Measurements from ENCODE around the gene TGFB1I1. TPM values are rescaled to one million over a fixed set of nuclear protein-coding genes. Genes with fewer than 3 reads are reported as not detected.

The TGFB1I1 gene
- total and polyA plus RNA-seq, 2 of the 13 experiments (the other 11 are each of a cell fraction or from before 2014, with no cell fraction given) = 0.80 to 2.9 TPM

- TF ChIP-seq ARNT (IDR thresholded peaks at IDR 0.05) = no peak
- TF ChIP-seq HNF4A (CRISPR knock-in tag; IDR thresholded peaks at IDR 0.05) = peak; percentile 26; the same call in 1 of the 2 replicates
- no peak for TF ChIP-seq ZBTB1 (CRISPR knock-in tag; IDR thresholded peaks at IDR 0.05; ENCODE audit: borderline replicate concordance)
- TF ChIP-seq TFAP4 (IDR thresholded peaks at IDR 0.05; ENCODE audit: borderline replicate concordance, low read depth) = 0 out of 2 replicates have a peak, but pooled peaks have one; percentile 24
- peak; percentile 88 for TF ChIP-seq ZKSCAN1 (IDR thresholded peaks at IDR 0.05; ENCODE audit: low read length)
- TF ChIP-seq ZNF18 (CRISPR knock-in tag; IDR thresholded peaks at IDR 0.05; ENCODE audit: insufficient replicate concordance) = peak; percentile 60
- TF ChIP-seq RAD21 (CRISPR knock-in tag; IDR thresholded peaks at IDR 0.05) = no peak
- TF ChIP-seq PBX2 (CRISPR knock-in tag; IDR thresholded peaks at IDR 0.05) = 0 out of 2 replicates have a peak, but pooled peaks have one; percentile 37
- Histone ChIP-seq H4K20me1 (ENCODE audit: insufficient read depth, low read length) (no peaks in the 10 kb centered on the region), H3K9ac (ENCODE audit: insufficient read depth, low read depth, low read length) (no peak overlapping the region), H3K4me1 (ENCODE audit: insufficient read depth, low read length) (peaks cover 71% of the 10 kb centered on the region), H2AFZ (ENCODE audit: low read length) (no peak overlapping the region), H3K27me3 (ENCODE audit: control insufficient read depth in 1 of 2, insufficient read depth in 2 of 2, low read length in 2 of 2) (peaks cover 0 to 11% of the 10 kb centered on the region in 2 experiments; a peak in 1 of 5 replicates), H3K79me2 (ENCODE audit: insufficient read depth, low read length) (no peaks in the 10 kb centered on the region), H3K36me3 (replicated peaks in 1 of 2; ENCODE audit: control insufficient read depth in 1 of 2, insufficient read depth in 2 of 2, low read length in 2 of 2) (no peaks in the 10 kb centered on the region), H3K9me3 (ENCODE audit: low read length) (no peaks in the 10 kb centered on the region), H3K4me3 (replicated peaks in 1 of 3; ENCODE audit: insufficient read depth in 1 of 3, low read depth in 2 of 3, low read length in 3 of 3) (no peak overlapping the region), H3K4me2 (ENCODE audit: low read depth, low read length) (no peak overlapping the region), H3K27ac (ENCODE audit: extremely low read length, insufficient read depth, low read length) (no peak overlapping the region)
- intact Hi-C loops (cut with micrococcal nuclease; ENCODE audit: unreplicated experiment) = loop anchor here (5.0 kb wide), 1 partner anchor 222 kb away; no protein-coding TSS in a partner anchor
- POLR2A ChIA-PET = interaction anchor here (1.3 to 5.0 kb wide), 2 partner anchors 12 to 16 kb away, joined by 3 to 110 read pairs; partner anchors contain the start of gene ARMC5
- 81% methylated on average over 12 of the region's 12 CpGs for WGBS (ENCODE audit: low lambda C conversion rate)
- ATAC-seq (no peak), FAIRE-seq (no peak), DNase-seq (ENCODE audit: low spot score) (no peak)
- in situ Hi-C loops (cut with HindIII; ENCODE audit: extremely low pct_ligation_motif_present, low pct_unique_long_range_greater_than_20kb) = no loop called here
- BruUV-seq (replicated peaks) = no TSS peak
- CTCF ChIA-PET (ENCODE audit: low intra/inter-chr PET ratio, low total read pairs) = no interaction called here
Observed at GRCh38 chr16:31474773-31475738, 3.1 kb downstream of the TGFB1I1 start.
